ENCODE data around the gene ELL2.
"Not testable (repeated sequence)": the region's sequence is repeated elsewhere in the genome, so short reads cannot be mapped to it uniquely, and the experiment has no call there.

Gene ELL2

GRCh38 chr5:95856501-95856981 lies 105.1 kb downstream of the ELL2 start:
- ATAC-seq, result no peak

DNA sequence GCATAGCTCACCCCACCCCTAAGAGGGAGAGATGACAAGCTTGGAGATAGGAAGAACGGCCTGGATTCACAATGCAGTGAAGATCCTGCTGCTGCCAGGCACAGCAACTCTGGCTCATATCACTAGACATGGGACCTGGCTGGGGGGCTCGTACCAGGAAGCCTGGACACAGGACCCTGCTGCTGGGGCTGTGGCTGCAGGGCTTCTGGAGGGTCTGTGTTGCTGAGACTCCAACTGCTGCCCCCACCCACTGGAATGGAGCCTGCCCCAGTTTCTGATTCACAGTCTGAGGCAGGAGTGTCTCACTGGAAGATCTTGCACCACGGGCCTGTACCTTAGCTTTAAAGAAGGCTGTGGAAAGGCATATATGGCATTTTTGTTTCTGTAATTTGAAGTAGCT lies 108.2 kb downstream of the ELL2 start:
- no peak for ATAC-seq

DNA sequence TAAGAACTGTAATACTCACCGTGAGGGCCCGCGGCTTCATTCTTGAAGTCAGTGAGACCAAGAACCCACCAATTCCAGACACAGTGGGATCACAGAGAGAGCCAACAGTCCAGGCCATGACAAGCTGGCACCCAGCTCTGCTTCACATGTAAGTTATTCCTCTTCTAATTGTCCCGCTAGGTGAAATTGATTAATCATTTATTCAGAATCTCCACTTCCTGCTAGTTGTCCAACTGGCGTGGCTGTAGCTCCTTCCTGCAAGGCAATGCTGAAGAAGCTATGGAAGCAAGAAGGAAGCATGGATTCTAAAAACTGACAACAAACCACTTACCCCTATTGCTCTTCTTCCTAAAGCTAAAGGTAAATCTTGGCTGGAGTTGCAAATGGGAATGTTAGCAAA lies 109.1 kb downstream of the ELL2 start:
- ATAC-seq, result no peak

- ATAC-seq, result not testable (repeated sequence)
Observed at GRCh38 chr5:95851141-95851540, 110.5 kb downstream of the ELL2 start.

- no peak for ATAC-seq
Observed at GRCh38 chr5:95850391-95850894, 111.2 kb downstream of the ELL2 start.

- ATAC-seq, result no peak
Observed at GRCh38 chr5:95848701-95849100, 113.0 kb downstream of the ELL2 start.

GRCh38 chr5:95847261-95847592 lies 114.4 kb downstream of the ELL2 start:
- ATAC-seq, result no peak

- ATAC-seq, result peak; percentile 48 to 50
Observed at GRCh38 chr5:95846554-95847260, 114.9 kb downstream of the ELL2 start.

DNA sequence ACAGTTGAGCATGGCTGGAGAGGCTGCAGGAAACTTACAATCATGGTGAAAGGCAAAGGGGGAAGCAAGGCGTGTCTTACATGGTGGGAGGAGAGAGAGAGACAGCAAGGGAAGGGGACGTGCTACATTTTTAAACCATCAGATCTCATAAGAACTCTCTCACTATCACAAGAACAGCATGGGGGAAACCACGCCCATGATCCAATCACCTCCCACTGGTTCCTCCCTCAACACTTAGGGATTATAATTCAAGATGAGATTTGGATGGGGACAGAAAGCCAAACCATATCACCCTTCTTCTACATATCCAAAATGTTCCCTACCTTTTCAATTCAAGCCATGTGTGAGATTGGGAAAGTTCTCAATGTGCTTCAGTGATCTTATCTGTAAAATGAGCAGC lies 116.3 kb downstream of the ELL2 start:
- ATAC-seq, result no peak

- ATAC-seq, result no peak
Observed at GRCh38 chr5:95843733-95844223, 117.9 kb downstream of the ELL2 start.

GRCh38 chr5:95842854-95843544 lies 118.7 kb downstream of the ELL2 start:
- peak; percentile 83 to 85 for ATAC-seq

DNA sequence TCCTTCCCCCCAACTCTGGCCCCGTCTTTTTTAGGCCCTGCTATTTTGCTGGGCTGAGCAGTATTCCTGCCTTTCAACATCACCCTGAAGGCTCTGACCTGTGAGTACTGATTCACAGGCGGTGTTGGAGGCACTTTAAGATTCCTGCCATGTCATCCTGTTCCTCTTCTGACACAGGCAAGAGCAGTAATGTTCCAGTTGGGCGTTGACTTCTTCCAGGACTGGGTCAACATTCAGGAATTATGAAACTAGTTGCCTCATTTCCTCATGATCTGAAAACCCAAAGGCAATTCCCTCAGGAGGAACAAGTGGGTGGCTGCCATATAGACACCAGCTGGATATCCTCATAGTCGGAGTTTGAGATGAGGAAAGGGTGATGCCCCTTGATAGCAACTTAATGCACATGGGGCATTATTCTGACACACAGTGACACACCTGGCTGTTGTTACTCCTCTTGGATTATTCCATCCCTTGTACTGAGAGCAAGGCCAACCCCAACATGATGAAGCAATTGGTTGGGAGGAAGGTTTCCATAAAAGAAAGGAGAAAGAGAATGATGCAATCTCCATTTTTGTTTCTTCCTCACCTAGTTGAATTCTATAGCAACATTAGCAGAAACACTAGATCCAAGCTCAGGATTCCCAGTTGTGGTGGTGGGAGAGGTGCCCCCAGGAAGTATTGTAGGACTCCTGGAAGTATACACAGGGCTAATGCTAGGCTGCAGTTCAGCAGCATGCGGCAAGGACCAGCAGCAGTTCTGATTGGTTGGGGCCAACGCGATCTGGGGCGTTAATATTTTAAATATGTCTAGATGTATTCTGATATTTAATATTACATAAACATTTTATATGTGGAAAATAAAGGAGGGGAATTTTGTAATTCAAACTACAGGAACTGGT lies 119.5 kb downstream of the ELL2 start:
- no peak for ATAC-seq

GRCh38 chr5:95840956-95841705 lies 120.5 kb downstream of the ELL2 start:
- no peak for ATAC-seq

- no peak for ATAC-seq
Observed at GRCh38 chr5:95839658-95840057, 122.0 kb downstream of the ELL2 start.

DNA sequence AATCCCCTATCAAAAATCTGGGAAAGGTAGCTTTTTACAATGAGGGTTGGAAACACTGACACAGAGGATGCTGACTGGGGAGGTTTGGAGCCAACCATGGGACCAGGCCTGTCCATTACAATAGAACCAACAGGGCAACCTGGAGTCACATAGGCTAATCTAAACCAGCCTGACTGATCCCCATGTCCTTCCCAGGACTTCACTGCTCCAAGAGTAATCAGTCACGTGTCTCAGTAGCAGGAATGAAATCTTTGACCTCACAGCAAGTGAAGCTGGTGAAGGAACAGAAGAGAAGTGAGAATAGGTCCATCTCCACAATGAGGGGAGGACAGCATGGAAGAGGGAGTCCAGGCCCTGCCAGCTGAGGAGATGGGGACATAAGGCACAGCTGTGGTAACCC lies 123.1 kb downstream of the ELL2 start:
- ATAC-seq, result no peak

DNA sequence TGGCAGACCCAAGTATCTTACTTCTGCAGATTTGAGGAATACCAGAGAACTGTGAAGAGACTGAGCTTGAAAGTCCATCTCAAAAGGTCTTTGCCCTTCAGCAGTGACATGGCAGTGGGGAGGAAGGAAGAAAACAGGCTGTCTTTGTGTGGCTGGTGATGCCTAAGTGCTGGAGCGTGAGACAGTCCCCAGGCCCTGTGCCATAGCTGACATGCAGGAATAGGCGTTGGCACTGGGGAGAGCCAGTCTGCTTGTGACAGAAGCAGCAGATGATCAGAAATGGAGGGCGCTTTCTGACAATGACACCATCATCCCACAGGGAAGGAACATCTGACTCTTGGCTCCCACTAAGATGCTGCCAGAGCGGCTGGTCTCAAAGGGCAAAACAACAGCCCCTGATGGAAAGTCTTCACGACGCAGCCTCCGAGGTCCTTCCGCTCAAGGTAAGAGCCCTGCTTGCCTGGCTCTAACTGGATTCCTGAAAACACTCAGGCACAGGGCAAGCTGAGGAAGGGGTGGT lies 123.6 kb downstream of the ELL2 start:
- ATAC-seq, result no peak

DNA sequence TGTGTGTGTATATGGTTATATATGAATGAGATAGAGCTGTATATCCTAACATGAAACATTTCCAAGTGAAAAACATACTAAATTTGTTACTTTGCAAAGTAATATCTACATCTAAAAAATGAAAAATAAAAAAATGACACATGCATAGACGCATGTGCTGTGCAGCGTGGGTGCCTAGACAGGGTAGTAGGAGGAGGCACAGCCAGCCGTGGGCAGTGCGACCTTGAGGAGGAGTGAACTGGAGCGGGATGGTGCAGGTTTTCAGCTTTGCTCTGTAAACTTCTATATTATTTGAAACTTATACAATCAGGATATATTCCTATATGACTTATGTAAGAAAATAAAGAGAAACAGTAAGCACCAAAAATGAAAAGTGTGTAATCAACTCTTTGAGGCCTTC lies 124.2 kb downstream of the ELL2 start:
- ATAC-seq, result no peak

DNA sequence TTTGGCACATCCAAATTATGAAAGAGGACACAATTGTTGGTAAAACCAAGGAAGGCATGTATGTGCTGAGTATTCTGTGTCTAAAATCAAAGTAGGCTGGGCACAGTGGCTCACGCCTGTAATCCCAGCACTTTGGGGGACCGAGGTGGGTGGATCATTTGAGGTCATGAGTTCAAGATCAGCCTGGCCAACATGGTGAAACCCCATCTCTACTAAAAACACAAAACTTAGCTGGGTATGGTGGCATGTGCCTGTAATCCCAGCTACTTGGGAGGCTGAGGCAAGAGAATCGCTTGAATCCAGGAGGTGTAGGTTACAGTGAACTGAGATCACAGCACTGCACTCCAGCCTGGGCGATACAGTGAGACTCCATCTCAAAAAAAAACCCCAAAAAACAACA lies 124.7 kb downstream of the ELL2 start:
- ATAC-seq, result not testable (repeated sequence)

DNA sequence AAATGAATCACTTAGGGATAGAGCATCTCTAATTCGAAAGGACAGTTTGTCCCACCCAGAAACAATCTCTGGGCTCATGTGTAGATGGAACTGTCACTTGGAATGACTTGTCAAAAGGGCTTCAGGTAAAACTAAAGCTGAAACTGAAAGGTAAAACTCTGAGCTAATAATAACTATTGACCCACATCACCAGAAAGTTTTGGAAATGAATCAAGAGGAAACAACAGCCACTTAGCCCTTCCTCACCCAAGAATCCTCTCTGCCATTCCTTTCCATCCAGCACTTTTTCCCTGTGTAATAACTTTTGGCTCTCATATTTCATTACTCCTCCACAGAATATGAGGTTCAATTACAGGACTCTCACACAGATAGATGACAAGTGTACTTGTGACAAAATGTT lies 125.1 kb downstream of the ELL2 start:
- ATAC-seq, result peak; percentile 12 to 23

- ATAC-seq, result no peak
Observed at GRCh38 chr5:95835682-95836385, 125.8 kb downstream of the ELL2 start.

All from activated CD4-positive, CD25-positive, alpha-beta regulatory T cell treated with anti-CD3 and anti-CD28 coated beads, Interleukin-2, amount 50 U/mL, for 24 hours (primary cell).